ENCODE results near the gene PPTC7. TPM values are rescaled to one million over a fixed set of nuclear protein-coding genes. Genes with fewer than 3 reads are reported as not detected.

Gene PPTC7
- total and polyA plus RNA-seq, 2 of the 4 experiments (the other 2 are of a cell fraction), result 4.1 to 6.8 TPM

- H3K4me1 ChIP-seq (ENCODE audit: control insufficient read depth, insufficient read depth, low read length), result peaks cover 8% of the 10 kb centered on the region
- no peaks in the 10 kb centered on the region for H3K27me3 ChIP-seq (ENCODE audit: control insufficient read depth, insufficient read depth, low read length)
- DNase-seq (peak; percentile 32), ATAC-seq (ENCODE audit: low read depth) (no peak)
- peak overlapping the region; percentile 16 for H2AFZ ChIP-seq (replicated peaks; ENCODE audit: low read length, poor library complexity)
- H3K79me1 ChIP-seq (ENCODE audit: low read depth in 1 of 2, low read length in 2 of 2), result peaks cover 6 to 22% of the 10 kb centered on the region in 2 experiments; a peak in 2 of 4 replicates
- no peaks in the 10 kb centered on the region for H3K9me1 ChIP-seq (ENCODE audit: insufficient read depth, low read length)
- no peak overlapping the region for H3K4ac ChIP-seq (ENCODE audit: low read depth, low read length)
- H4K8ac ChIP-seq (ENCODE audit: low read depth in 2 of 2, low read length in 2 of 2), result peak overlapping the region in 1 of 2 experiments; percentile 72; a peak in 2 of 4 replicates
- H3K23ac ChIP-seq (ENCODE audit: low read depth, low read length), result no peak overlapping the region
- peak overlapping the region; percentile 44 for H2BK5ac ChIP-seq (ENCODE audit: low read depth, low read length, poor library complexity, severe bottlenecking)
- in situ Hi-C loops (cut with MboI; ENCODE audit: low sequenced_read_pairs), result no loop called here
- H2AK9ac ChIP-seq (replicated peaks; ENCODE audit: low read depth, low read length, poor library complexity), result no peak overlapping the region
- H3K9me3 ChIP-seq (ENCODE audit: control insufficient read depth, insufficient read depth, low read length), result no peaks in the 10 kb centered on the region
- intact Hi-C loops (cut with micrococcal nuclease), result no loop called here
- peaks cover 20% of the 10 kb centered on the region for H4K20me1 ChIP-seq (ENCODE audit: insufficient read depth, low read length)
- no peak overlapping the region for H3K9ac ChIP-seq (ENCODE audit: low read depth, low read length)
- H3K14ac ChIP-seq (replicated peaks; ENCODE audit: low read depth, low read length), result no peak overlapping the region
- no peaks in the 10 kb centered on the region for H3K36me3 ChIP-seq (ENCODE audit: control insufficient read depth, insufficient read depth, low read length)
- CTCF ChIA-PET, result no interaction called here
- no peak overlapping the region for H3K18ac ChIP-seq (ENCODE audit: low read depth, low read length)
- H3K4me3 ChIP-seq (ENCODE audit: insufficient read depth, low read depth, low read length), result no peak overlapping the region
- no peak for TF ChIP-seq USF2 (IDR thresholded peaks at IDR 0.05; ENCODE audit: low read depth, low read length)
- no peak for TF ChIP-seq FOS (IDR thresholded peaks at IDR 0.05; ENCODE audit: low read depth, low read length)
- no peak for TF ChIP-seq BHLHE40 (IDR thresholded peaks at IDR 0.05; ENCODE audit: low read depth, low read length)
- TF ChIP-seq MXI1 (IDR thresholded peaks at IDR 0.05; ENCODE audit: borderline replicate concordance, low read depth, low read length), result no peak
- no peak for TF ChIP-seq CEBPB (IDR thresholded peaks at IDR 0.05; ENCODE audit: low read depth, low read length)
- no peak for TF ChIP-seq CTCF (conservative IDR thresholded peaks at IDR 0.05; ENCODE audit: low read depth, low read length)
- TF ChIP-seq SMC3 (IDR thresholded peaks at IDR 0.05; ENCODE audit: low read depth, low read length), result no peak
- no peak for TF ChIP-seq RAD21 (IDR thresholded peaks at IDR 0.05; ENCODE audit: low read length)
- TF ChIP-seq RFX5 (IDR thresholded peaks at IDR 0.05; ENCODE audit: low read depth, low read length), result no peak
- TF ChIP-seq CHD1 (IDR thresholded peaks at IDR 0.05; ENCODE audit: low read depth, low read length), result no peak
- no peak for TF ChIP-seq ELK1 (IDR thresholded peaks at IDR 0.05; ENCODE audit: borderline replicate concordance, low read depth, low read length)
- TF ChIP-seq POLR2A (IDR thresholded peaks at IDR 0.05; ENCODE audit: low read depth, low read length), result no peak
- TF ChIP-seq MAFK (IDR thresholded peaks at IDR 0.05; ENCODE audit: low read depth, low read length), result no peak
- H4K5ac ChIP-seq (ENCODE audit: low read depth, low read length), result peak overlapping the region; percentile 37; the same call in 1 of the 2 replicates
- 0 out of 2 replicates have a peak overlapping the region, but pooled peaks have one; percentile 0 for H2BK120ac ChIP-seq (ENCODE audit: low read depth, low read length)
- no peak overlapping the region for H2BK20ac ChIP-seq (ENCODE audit: low read depth, low read length)
- dilution Hi-C loops (cut with HindIII; ENCODE audit: low sequenced_read_pairs, unreplicated experiment), result no loop called here
- H3K27ac ChIP-seq (ENCODE audit: insufficient read depth, low read length), result no peak overlapping the region
- peak overlapping the region; percentile 15; the same call in 1 of the 2 replicates for H3K4me2 ChIP-seq (ENCODE audit: low read depth, low read length)
- H3K56ac ChIP-seq (ENCODE audit: extremely low read depth, insufficient read depth, low read length), result no peak overlapping the region
- no peak overlapping the region for H2AK5ac ChIP-seq (ENCODE audit: low read depth, low read length)
- 33% methylated on average over 4 of the region's 7 CpGs; no CpG with 5 or more reads in 1 of the 2 experiments for WGBS, 2 experiments (ENCODE audit: extremely low coverage in 2 of 2, insufficient read length in 1 of 2)
- no peak overlapping the region for H2BK15ac ChIP-seq (ENCODE audit: low read depth, low read length)
- BruUV-seq (replicated peaks), result no TSS peak
- POLR2A ChIA-PET (ENCODE audit: unreplicated experiment), result interaction anchor here (0.6 kb wide), 1 partner anchor 430 kb away, joined by 3 read pairs; no protein-coding TSS in a partner anchor
- no peak overlapping the region; the same call in 1 of the 2 replicates for H4K91ac ChIP-seq (ENCODE audit: insufficient read depth, low read depth, low read length)
Measured at GRCh38 chr12:110585231-110585799, 2.2 kb upstream of the PPTC7 start.
